ENCODE measurements around the gene CSTPP1.

The CSTPP1 gene, protein sequence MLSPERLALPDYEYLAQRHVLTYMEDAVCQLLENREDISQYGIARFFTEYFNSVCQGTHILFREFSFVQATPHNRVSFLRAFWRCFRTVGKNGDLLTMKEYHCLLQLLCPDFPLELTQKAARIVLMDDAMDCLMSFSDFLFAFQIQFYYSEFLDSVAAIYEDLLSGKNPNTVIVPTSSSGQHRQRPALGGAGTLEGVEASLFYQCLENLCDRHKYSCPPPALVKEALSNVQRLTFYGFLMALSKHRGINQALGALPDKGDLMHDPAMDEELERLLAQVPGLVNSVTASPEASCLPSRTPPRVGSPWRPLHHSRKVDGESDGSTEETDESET
- total RNA-seq, result 11.7 to 18.7 reads per million in 2 experiments

DNA sequence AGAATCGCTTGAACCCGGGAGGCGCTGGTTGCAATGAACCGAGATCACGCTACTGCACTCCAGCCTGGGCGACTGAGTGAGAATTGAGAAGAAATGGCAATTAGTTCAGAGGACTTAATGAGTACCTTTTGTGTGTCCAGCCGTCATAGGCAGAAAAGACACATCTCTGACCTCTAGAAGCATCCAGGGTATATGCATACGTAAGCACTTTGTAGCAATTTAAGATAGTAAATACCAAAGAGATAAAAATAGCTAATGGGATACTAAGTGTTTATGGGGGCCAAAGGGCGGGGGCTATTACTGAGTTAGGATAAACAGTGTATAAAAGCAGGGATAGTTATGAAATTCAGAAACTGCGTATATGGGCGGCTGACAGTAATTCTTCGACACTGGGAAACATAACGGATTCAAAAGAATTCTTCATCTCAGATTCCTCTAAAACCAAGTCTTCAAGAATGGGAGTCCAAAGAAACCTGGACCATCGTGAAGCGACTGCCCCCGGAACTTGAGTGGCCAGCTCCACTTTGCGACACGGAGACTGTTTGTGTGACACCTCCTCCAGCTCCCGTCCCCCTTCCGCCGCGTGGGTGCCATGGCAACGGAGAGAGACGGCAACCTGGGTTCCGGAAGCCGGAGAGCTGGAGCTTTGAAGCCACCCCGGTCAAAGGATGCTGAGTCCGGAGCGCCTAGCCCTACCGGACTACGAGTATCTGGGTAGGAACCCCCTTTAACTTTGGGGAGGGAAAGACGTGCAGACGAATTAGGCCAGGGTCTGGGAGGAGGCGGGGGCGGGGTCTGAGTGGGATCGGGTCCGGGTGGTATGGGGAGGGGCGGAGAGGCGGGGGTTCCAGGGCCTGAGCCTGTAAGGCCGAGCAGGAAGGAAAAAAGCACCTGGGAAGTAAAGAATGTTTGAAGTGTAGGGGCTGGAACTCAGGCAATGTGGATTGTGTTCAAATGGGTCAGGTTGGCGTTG, at the start of gene CSTPP1:
TSS of gene CSTPP1 (plus strand) at position 624 of the 973 bp plus-strand sequence. CDS start at position 669, 45 bp downstream.
- DNase-seq (ENCODE audit: low read depth), result peak; percentile 89

DNA sequence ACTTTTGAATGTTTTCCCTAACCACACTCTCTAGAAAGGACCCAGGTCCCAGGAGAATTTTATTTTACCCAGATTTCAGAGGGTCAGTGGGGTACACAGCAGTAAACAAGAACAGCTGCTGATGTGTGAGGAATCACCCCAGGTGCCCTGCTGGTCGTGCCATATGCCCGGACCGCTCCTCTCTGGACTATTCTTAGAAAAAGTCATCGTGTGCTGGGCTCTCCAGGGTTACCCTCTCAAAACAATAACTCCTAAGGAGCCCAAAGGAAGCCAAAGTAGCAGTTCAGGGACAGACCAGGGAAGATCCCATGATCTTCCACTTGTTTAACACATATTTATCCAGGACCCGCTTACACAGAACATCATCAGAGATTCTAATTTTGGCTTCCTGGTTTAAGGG, 47.9 kb upstream of the CSTPP1 start:
- no peak for DNase-seq (ENCODE audit: low read depth)

DNA sequence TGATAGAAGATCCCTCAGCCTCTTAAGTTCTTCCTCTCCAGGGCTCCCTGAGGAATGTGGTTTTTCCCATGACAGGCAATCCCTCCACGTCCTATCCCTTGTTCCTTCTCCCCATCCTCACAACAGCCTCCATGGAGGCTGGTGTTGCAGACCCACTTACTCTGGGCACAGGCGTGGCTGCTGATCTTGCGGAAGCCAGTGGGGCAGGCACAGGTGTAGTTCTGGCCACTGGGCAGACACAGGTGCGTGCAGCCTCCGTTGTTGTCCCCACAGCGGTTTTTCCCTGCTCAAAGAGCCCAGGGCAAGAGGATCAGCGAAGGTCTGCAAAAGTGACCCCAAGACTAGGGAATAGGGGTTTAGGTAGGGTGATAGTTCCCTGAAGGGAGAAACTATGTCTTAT, 47.3 kb upstream of the CSTPP1 start:
- no peak for DNase-seq (ENCODE audit: low read depth)

DNA sequence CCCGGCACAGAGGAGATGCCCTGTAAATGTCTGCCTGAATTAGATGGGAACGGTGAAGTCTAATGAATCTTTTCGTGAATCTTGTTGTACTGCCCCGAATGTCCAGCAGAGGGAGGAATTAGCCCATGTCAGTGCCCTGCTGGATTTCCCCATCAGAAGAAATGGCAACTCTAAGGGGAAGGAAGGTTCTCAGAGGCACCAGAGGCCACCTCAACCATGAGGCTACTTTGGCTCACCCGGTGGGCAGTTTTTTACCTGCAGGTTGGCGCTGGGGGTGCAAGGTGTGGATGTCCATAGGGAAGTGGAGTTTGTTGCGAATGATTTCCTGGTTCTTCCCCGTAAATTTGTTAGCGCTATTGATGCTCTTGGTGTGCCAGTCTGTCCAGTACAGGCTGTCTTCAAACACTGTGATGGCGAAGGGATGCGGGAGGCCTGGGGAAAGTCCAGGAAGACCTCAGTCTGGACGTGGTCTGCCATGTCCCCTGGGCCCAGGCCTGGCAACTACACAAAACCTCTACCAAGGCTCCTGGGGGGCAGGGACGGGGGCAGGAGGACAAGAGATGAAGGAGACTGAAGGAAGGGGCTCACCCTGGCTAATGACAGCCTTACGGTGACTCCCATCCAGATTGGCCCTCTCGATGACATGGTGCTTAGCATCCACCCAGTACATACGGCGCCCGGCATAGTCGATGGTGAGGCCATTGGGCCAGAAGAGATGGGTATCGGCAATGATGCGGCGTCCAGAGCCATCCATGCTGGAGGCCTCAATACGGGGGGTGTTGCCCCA, 46.7 kb upstream of the CSTPP1 start:
- peak; percentile 60 for DNase-seq (ENCODE audit: low read depth)

DNA sequence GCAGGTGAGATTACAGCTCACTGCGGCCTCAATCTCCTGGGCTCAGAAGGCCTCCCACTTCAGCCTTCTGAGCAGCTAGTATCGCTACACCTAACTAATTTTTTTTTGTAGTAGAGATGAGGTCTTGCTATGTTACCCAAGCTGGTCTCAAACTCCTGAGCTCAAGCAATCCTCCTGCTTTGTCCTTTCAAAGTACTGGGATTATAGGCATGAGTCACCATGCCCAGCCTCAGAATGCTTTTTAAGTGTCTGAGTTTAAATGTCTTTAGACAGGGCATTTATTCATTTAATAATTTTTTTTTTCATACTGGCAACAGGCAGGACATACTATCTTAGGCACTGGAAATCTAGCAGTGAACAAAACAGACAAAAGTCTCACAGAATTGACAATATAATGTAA, 45.9 kb upstream of the CSTPP1 start:
- no peak for DNase-seq (ENCODE audit: low read depth)

DNA sequence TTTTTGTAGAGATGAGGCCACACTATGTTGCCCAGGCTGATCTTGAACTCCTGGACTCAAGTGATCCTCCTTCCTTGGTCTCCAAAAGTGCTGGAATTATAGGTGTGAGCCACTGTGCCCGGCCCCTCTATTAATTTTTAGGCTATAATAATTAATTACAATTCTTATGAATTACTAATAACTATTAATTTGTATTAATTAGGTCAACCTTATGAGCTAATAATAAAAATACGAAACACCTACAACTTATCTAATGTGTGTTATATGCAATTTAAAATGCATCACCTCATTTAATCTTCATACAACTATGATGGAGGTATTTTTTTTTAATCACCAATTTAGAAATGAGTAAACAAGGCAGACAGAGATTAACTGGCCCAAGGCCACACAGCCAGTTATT, 44.5 kb upstream of the CSTPP1 start:
- DNase-seq (ENCODE audit: low read depth), result no peak

DNA sequence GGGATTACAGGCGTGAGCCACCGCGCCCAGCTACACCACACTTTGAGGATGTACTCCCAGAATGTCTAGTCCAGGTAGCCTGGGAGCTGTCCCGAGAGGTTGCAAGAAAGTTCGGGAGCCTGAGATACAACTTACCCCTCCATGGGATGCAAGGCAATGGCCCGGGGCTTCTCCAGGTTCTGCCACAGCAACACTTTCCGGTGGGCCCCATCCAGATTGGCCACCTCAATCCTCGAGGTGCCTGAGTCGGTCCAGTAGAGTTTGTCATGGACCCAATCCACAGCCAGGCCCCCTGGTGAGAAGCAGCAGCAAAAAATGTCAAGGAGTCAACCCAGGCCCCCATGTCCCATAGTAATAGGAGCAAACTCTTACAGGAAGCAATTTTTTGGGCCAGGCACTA, 43.7 kb upstream of the CSTPP1 start:
- no peak for DNase-seq (ENCODE audit: low read depth)

DNA sequence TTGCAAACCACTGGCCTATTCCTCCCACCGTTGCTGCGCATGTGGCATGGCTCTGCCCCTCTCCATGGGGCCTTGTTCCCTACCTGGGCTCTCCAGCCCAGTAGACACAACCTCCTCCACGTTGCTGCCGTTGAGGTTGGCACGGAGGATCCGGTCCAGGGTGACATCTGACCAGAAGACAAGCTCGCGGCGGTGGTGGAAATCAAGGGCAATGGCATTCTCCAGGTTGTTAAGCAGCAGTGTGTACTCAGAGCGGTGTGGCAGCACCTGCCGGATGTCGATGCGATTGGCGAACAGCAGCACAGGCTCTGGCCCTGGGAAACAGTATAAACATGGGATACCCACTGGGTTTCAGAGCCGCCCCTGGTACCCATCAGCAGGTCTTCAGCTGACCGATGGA, 42.1 kb upstream of the CSTPP1 start:
- DNase-seq (ENCODE audit: low read depth), result no peak

DNA sequence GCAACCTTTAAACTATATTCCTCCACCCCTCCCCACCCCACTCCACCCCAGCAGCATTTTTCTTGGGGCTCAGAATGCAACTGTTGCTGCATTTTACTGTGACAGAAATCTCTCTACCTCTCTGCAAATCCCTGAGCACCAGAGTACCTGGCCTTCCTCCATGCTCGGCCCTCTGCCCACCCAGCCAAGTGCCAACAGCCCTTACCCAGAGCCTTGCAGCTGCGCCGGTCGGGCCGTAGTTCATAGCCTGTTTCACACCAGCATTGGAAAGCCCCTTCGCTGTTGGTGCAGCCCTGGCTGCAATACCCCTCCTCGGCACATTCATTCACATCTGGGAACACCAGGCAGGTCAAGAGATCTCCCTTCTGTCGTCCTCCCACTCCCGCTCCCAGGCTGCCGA, 41.6 kb upstream of the CSTPP1 start:
- DNase-seq (ENCODE audit: low read depth), result no peak

DNA sequence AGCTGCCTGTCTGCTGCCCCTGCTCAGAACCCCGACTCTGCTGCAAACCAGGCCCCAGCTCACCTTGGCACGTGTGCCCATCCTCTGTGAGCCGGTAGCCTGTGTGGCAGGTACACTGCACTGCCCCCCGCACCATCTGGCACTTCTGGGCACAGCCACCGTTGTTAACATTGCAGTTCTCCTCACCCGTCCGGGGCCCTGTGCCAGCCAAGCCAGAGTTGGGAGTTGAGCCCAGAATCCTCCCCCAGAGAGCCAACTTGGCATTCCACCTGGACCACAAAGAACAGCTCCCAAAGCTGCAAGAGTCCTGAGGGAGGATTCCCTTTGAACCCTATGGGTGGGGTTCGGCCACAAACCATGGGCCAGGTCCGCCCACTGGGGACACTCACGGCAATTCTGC, 40.7 kb upstream of the CSTPP1 start:
- no peak for DNase-seq (ENCODE audit: low read depth)

DNA sequence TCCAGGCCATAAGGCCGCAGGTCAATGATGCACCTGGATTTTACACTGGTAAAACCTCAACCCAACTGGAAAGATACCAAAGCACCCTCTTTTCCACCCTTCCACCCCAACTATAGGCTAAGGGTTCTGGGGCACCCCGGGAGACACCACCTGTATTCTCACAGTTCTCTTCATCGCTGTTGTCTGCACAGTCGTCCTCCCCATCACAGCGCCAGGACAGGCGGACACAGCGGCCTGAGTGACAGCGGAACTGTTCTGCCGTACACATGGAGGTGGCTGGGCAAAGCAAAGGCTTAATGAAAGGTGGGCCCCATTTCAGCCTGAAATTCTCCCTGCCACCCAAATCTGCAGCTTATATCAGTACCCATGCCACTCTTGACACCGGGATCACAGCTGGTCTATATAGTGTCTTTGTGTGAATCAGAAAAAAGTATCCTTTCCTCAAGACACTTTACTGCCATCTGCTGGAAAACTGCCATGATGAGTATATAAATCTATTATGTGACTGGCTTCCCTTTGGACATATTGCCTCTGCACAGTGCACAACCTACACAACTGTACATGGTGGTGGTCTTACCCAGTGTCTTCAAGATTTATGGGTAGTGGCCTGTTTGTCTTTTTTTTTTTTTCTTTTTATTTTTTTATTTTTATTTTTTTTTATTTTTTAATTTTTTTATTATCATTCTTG, 39.7 kb upstream of the CSTPP1 start:
- DNase-seq (ENCODE audit: low read depth), result no peak

DNA sequence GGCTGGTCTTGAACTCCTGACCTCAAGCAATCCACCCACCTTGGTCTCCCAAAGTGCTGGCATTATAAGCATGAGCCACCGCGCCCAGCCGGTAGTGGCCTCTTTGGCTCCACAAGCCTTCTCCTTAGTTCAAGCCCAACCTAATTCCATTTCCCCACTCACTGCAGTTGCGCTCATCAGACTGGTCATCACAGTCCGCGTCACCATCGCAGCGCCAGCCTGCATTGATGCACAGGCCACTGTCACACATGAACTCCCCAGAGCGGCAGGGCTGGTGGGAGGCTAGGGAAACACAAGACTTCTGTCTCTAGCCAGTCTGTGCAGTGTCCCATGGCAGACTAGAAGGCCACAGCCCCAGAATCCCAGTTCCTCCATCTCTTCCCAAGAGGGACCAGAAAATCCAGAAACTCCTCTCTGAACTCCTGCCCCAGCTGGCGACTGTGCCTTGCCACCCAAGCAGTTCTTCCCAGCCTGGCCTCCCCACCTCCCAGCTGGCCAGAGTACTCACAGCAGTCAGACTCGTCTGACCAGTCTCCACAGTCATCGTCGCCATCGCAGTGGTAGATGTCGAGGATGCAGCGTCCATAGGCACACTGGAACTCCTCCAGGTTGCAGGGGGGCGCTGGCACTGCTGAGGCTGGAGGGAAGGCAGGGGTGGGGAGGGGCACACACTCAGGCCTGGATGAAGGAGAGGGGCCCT, 38.0 kb upstream of the CSTPP1 start:
- no peak for DNase-seq (ENCODE audit: low read depth)

DNA sequence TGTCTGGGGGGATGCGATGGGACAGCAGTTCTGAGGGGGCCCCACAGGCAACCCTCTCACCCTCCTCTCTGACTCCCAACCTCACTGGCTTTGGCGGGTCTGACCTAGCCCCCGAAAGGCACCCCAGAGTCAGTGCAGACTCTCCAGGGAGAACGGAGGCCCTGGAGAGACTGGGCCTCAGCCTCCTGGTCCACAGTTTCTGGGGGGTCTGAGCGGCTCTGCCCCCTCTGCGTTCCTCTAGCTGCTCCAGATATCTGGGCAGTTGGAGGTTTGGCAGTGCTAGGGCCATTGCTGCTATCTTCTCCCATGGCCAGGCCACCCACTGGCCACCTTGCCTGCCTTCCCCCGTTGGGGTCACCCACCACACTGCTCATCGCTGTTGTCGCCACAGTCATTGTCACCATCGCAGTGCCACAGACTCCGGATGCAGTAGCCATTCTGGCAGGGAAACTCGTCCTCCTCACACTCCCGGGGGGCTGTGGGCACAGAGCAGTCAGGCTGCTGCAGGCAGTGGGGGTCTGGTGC, 37.0 kb upstream of the CSTPP1 start:
- no peak for DNase-seq (ENCODE audit: low read depth)

DNA sequence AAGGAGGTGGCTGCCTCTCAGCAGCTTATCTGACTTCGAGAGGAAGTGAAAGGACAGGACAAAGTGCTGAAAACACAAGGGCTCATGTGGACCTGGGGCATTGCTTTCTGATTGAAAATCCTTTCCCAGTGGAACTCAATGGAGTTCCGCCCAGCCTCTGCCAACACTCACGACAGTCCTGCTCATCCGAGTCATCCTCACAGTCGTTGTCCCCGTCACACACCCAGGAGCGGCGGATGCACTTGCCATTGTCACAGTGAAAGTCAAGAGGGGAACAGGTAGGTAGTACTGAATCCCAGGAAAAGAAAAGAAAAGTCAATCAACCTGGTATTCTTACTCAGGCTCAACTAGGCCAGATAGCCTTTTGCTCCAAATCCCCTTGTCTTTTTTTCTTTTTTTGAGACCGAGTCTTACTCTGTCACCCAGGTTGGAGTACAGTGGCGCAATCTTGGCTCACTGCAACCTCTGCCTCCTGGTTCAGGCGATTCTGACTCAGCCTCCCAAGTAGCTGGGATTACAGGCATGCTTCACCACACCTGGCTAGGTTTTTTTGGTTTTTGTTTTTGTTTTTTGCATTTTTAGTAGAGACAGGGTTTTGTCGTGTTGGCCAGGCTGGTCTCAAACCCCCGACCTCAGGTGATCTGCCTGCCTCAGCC, 36.3 kb upstream of the CSTPP1 start:
- DNase-seq (ENCODE audit: low read depth), result no peak

DNA sequence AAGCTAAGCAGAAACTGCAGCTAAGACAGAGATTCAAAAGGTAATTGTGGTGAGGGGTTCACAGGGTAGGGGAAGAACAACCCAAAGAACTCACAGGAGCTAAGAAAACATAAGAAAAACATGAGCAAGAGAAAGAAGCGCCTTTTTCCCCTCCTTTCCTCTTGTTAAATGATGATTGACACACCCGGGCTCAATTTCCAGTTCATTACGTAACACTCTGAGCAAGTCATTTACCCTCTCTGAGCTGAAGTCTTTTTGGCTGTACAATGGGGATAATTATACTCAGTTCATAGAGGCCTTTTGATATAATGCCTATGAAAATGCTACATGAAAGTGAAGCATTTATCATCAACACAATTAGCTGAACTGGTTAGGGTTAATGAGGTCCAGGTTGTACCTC, 35.4 kb upstream of the CSTPP1 start:
- no peak for DNase-seq (ENCODE audit: low read depth)

DNA sequence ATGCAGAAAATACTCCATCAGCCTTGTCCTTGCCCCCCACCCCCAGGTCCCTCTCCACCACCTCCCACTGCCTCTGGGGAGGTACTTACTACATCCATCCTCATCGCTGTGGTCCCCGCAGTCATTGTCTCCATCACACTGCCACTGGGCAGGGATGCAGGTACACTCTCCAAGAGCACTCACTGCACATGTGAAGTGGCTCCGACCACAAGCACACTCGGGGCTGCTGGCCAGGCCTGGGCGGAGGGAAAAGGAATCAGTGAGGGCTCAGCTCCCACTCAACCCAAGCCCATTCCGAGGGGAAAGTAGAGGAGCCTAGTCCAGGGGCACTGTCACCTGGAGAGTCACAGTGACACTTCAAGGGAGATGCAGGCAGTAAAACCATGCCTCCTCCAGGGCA, 33.9 kb upstream of the CSTPP1 start:
- DNase-seq (ENCODE audit: low read depth), result no peak

DNA sequence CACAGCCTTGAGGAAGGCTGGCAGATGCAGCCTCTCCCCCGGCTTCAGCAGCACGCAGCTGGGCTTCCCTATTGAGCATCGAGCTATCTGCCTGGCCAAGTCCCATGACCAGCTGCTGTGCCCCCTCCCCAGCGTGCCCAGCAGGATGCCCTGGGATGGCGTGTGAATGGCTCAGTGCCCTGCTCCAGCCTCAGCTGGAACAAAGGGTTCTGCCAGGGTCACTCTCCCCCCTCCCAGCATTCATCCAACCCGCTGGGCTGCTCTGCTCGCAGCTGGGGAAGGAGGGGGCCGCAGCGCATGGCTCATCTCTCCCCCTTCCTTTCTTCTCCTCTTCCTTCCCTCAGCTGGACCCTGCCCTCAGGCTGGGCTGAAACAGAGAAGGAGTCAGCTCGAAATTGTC, 32.7 kb upstream of the CSTPP1 start:
- no peak for DNase-seq (ENCODE audit: low read depth)

DNA sequence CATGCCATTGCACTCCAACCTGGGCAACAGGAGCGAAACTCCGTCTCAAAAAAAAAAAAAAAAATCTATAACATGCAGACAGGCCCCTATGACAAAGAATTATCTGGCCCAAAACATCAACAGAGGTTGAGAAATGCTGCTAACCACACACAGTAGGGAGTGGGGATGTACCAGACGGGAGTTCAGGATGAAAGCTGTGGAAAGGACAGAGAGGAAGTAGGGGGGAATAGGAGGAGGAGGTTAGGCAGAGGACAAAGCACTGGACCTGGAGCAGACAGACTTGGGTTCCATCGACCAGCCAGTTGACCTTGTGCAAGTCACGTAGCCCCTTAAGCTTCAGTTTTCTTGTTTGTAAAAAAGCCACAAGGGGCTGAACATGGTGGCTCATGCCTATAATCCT, 30.8 kb upstream of the CSTPP1 start:
- DNase-seq (ENCODE audit: low read depth), result no peak

DNA sequence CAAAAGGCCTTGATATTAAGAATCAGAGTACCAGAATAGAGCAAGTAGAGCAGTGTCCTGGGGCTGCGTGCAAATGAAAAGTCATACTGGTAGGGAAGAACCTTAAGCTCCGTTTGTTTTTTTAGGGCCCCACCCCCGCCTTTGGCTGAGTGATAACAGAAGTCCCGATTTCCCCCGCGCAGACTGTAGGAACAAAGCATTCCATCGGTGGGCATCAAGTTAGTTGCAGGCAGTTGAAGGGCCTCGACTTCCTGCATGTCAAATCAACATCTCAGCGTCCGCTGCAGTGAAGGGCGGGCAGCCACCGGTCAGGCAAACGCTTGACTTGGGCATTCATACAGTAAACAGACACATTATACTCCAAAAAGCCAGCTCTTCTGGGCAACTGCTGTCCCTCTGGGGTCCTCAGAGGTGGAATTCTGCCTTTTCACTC, 29.9 kb upstream of the CSTPP1 start:
- no peak for DNase-seq (ENCODE audit: low read depth)

DNA sequence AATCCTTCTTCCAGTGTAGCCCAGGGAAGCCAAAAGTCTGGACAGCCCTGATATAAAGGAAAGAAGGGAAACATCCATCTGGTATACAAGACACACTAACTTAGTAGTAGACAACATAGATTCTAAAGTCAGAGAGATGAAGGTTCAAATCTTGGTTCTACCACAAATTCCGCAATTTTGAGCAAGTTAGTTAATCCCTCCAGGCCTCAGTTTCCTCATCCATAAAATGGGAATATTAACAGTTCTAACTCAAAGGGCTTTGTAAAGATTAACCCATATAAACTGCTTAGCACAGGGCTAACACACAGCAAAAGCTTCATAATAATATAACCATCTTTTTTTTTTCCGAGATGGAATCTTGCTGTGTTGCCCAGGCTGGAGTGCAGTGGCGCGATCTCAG, 29.0 kb upstream of the CSTPP1 start:
- DNase-seq (ENCODE audit: low read depth), result no peak
